ENCODE measurements around the gene DGCR2.

- TF ChIP-seq ESRRA (IDR thresholded peaks at IDR 0.05; ENCODE audit: low read length) (no peak), POLR2AphosphoS5 (IDR thresholded peaks at IDR 0.05; ENCODE audit: low read length) (no peak), NRF1 (conservative IDR thresholded peaks at IDR 0.05; ENCODE audit: low read depth, low read length) (no peak), E2F4 (IDR thresholded peaks at IDR 0.05; ENCODE audit: low read depth, low read length) (no peak), POLR2A (IDR thresholded peaks at IDR 0.05; ENCODE audit: low read depth, low read length) (no peak), YY1 (IDR thresholded peaks at IDR 0.05; ENCODE audit: low read depth, low read length) (no peak), IRF3 (IDR thresholded peaks at IDR 0.05) (no peak), RB1 (IDR thresholded peaks at IDR 0.05; ENCODE audit: borderline replicate concordance) (no peak)
Observed at GRCh38 chr22:19041704-19042074, 80.5 kb downstream of the DGCR2 start.
